Transverse colon (tissue), 4 donors: ENCODE data around the gene BRF1. TPM values are rescaled to one million over a fixed set of nuclear protein-coding genes. Genes with fewer than 3 reads are reported as not detected.
A peak's percentile ranks its signal among the peaks of the same experiment; 100 is the strongest.

Experiments
- DNase-seq: peaks from one replicate; pipeline ENCODE4 v3.0.0-alpha.2; 2019
- H3K27ac ChIP-seq, 4 donors: fragments of 200-600 bp; sonication (generic); 2 replicates each; pipeline ENCODE4 v1.5.1; 2016 to 2018; ENCODE audit warnings: inconsistent platforms in 4 of 4
- H3K27me3 ChIP-seq: fragments of 200-600 bp; sonication (generic); 2 replicates; pipeline ENCODE4 v1.5.1; 2017; ENCODE audit warnings: inconsistent platforms
- H3K36me3 ChIP-seq, 4 donors: fragments of 200-600 bp; sonication (generic); 2 replicates each; pipeline ENCODE4 v1.5.1; 2017 to 2019; ENCODE audit warnings: inconsistent platforms in 4 of 4
- H3K4me1 ChIP-seq, 4 donors: fragments of 200-600 bp; sonication (generic); 2 replicates each; pipeline ENCODE4 v1.5.1; 2017 to 2020; ENCODE audit warnings: inconsistent platforms in 4 of 4
- H3K4me3 ChIP-seq, 4 donors: fragments of 200-600 bp; sonication (generic); 1 replicate in 1 of 4; 2 replicates in 3 of 4; pipeline versions ENCODE4 v1.5.1 to v1.6.1; 2017 to 2019; ENCODE audit warnings: inconsistent platforms in 4 of 4
- H3K9me3 ChIP-seq, 2 donors: fragments of 200-600 bp; sonication (generic); 2 replicates each; pipeline ENCODE4 v1.5.1; 2017 to 2019; ENCODE audit warnings: inconsistent platforms in 2 of 2
- CTCF ChIP-seq, 5 experiments: fragments of 200-600 bp in 3 of 5; fragments of 450-650 bp in 2 of 5; sonication (generic) in 3 of 5; IDR thresholded peaks; 1 replicate in 2 of 5; 2 replicates in 3 of 5; pipeline ENCODE4 v1.5.1; 2016 to 2017; ENCODE audit warnings: antibody characterized with exemption in 5 of 5, inconsistent platforms in 3 of 5, mild to moderate bottlenecking in 2 of 5, moderate library complexity in 1 of 5
- EP300 ChIP-seq: sonication (generic); formaldehyde crosslinking; IDR thresholded peaks from one replicate; pipeline ENCODE4 v1.6.1; 2017; ENCODE audit warnings: antibody characterized with exemption, low read depth
- POLR2A ChIP-seq: fragments of 450-650 bp; IDR thresholded peaks from one replicate; pipeline ENCODE4 v1.6.1; 2016; ENCODE audit warnings: antibody characterized with exemption, mild to moderate bottlenecking, moderate library complexity
- POLR2AphosphoS5 ChIP-seq, 3 donors: sonication (generic); formaldehyde crosslinking; IDR thresholded peaks; one replicate each; pipeline ENCODE4 v1.6.1; 2016; ENCODE audit warnings: antibody characterized with exemption in 3 of 3
- WGBS, 2 donors: methylation state at CpG; one replicate each; pipeline ENCODE4 v1.1.5; 2018; ENCODE audit warnings: low coverage in 1 of 2; 5-methylcytosine and 5-hydroxymethylcytosine counted together
- in situ Hi-C, 4 donors: fragments of 200-750 bp; cut with MboI; loops; one replicate each; pipeline versions ENCODE4 v1.15.0 to v1.15.1; 2017; ENCODE audit warnings: low sequenced_read_pairs in 3 of 4, low pct_ligation_motif_present in 1 of 4, low pct_unique_long_range_greater_than_20kb in 1 of 4
- intact Hi-C: fragments of 100-400 bp; cut with DNase I; formaldehyde crosslinking; loops from one replicate; pipeline ENCODE4 v1.15.1; 2023; ENCODE audit warnings: low total_unique reads
- total RNA-seq, 4 donors: library from RNA; depleted of rRNA; stranded (reverse); fragments of >200 nt; gene quantifications; one replicate each; pipeline ENCODE4 v1.1.0, GENCODE V29; 2016

The BRF1 gene
- total RNA-seq, 4 donors from 2014 or later = 36.2 to 93.9 (median 62.6) TPM

DNA sequence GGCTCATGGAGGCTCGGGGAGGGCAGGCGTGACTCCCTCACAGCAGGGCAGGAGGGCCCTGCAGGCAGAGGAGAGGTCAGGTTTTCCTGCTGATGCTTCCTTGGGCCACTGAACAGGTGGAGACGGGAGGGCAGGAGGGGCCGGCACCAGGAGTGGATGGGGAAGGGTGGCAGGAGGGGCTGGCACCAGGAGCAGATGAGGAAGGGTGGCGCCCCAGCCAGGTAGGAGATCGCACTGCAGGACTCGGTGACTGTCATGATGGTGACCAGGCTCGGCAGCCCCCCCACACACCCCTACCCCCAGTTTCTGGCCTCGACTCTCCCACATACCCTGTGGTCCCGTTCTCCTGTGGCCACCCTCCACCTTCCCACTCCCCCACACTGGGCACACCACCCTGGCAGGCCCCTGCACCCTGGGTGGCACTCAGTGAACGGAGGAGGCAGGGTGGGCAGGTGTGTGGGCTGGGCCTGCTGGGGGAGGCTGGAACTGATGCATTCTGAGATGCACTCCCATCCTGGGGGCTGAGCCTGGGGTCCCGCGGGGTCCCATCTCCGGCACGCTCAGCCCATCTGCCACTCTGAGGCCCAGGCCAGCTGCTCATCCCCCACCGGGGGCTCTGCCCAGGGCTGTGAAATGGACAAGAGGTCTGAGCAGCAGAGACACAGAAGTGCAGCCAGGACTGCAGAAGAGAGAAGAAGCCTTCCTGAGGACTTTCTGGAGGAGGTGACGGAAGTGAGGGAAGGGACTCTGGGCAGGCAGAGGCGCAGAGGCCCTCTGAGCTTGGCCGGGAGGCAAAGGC, 122.5 kb downstream of the BRF1 start:
- in situ Hi-C loops = no loop called here
- TF ChIP-seq POLR2A (no peak), POLR2AphosphoS5 (IDR thresholded peaks at IDR 0.05) (no peak)
- WGBS, 2 donors = 90 to 100% methylated on average over 2 to 18 of the region's 19 CpGs
- DNase-seq = no peak
- H3K36me3 ChIP-seq = no peaks in the 10 kb centered on the region
- no peak overlapping the region for H3K27ac ChIP-seq
- H3K4me1 ChIP-seq = peaks cover 6 to 15% (median 11%) of the 10 kb centered on the region in 4 donors
- no peak overlapping the region for H3K4me3 ChIP-seq
- intact Hi-C loops = no loop called here
- no peaks in the 10 kb centered on the region for H3K27me3 ChIP-seq
- H3K9me3 ChIP-seq = no peaks in the 10 kb centered on the region

GRCh38 chr14:105177082-105177481, 123.7 kb downstream of the BRF1 start:
- in situ Hi-C loops (no loop called here), intact Hi-C loops (no loop called here)
- Histone ChIP-seq H3K9me3 (no peaks in the 10 kb centered on the region), H3K4me1 (peaks cover 6 to 15% (median 11%) of the 10 kb centered on the region in 4 donors), H3K27ac (no peak overlapping the region), H3K27me3 (no peaks in the 10 kb centered on the region), H3K4me3 (no peak overlapping the region), H3K36me3 (no peaks in the 10 kb centered on the region)
- DNase-seq = no peak
- WGBS, 2 donors = 89% methylated on average over 11 of the region's 11 CpGs; no CpG with 5 or more reads in 1 of the 2 donors
- TF ChIP-seq POLR2A = no peak
- TF ChIP-seq EP300 = no peak
- no peak for TF ChIP-seq POLR2AphosphoS5 (IDR thresholded peaks at IDR 0.05)
- no peak for TF ChIP-seq CTCF (IDR thresholded peaks at IDR 0.05)

DNA sequence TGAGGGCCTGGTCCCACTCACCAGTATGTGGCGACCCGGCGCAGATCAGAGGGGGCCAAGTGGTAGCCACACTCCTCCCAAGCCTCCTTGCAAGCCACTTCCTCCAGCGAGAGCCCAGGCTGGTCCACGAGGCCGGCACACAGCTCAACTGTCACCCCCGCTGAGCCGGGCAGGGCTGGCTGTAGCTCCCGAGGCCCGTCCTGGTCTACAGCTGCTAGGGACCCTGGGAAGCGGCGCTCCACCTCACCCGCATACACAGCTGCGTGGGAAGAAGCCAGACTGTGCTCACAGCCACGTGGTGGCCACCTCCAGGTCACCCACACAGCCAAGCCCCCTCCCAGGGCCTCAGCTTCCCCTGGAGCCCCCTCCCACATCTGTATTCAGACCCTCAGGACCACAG, 124.3 kb downstream of the BRF1 start:
- peaks cover 6 to 12% (median 10%) of the 10 kb centered on the region in 4 donors for H3K4me1 ChIP-seq
- H3K9me3 ChIP-seq = no peaks in the 10 kb centered on the region
- 87% methylated on average over 10 of the region's 15 CpGs; no CpG with 5 or more reads in 1 of the 2 donors for WGBS, 2 donors
- no peak for DNase-seq
- no peak overlapping the region for H3K4me3 ChIP-seq
- no peaks in the 10 kb centered on the region for H3K27me3 ChIP-seq
- in situ Hi-C loops (no loop called here), intact Hi-C loops (no loop called here)
- no peak for TF ChIP-seq EP300
- no peak for TF ChIP-seq CTCF (IDR thresholded peaks at IDR 0.05)
- TF ChIP-seq POLR2A = no peak
- TF ChIP-seq POLR2AphosphoS5 (IDR thresholded peaks at IDR 0.05) = no peak
- H3K36me3 ChIP-seq = no peaks in the 10 kb centered on the region
- no peak overlapping the region for H3K27ac ChIP-seq

DNA sequence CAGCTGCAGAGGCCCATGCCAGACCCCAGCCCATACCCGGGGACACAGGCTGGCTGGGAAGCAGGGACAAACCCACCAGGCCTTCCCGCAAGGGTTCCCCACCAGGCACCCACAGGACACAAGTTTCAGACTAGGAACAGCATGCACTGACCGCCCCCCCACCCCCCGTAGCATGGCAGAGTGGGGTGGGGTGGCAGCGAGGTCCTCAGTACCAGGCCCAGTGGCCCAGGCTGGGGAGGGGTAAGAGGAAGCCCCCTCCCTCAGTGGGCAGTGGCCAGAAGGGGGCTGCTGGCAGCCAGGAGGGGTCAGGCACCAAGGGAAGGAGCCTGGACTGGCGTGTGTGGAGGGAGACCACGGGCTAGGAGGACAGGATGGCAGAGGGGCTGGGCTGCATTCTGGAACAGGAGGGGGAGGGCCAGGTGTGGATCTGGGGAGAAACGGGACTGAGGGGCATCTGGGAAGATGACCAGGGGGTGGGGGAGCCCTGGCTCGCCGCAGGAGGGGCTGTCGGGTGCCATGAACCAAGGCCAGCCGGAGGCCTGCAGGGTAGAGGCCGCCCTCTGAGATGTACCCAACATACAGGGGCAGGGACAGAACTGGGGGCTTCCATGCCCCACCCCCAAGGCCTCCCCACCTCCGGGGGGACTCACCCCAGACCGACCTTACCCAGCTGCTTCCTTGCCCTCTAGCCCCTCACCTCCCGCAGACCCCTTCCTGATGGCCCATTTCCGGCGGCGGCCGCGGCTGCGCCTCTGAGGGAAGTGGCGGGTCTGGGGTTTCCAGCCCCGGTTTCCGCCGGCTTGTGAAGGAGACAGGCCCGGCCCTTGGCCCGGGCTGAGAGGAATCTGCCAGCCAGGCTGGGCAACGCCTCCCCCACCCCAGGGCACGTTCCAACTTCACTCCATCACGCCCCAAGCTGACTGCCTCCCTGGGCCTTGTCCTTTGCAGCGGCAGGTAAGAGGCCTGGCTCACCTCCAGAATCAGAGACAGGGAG, 126.6 kb downstream of the BRF1 start:
- in situ Hi-C loops = no loop called here
- Histone ChIP-seq H3K9me3 (no peaks in the 10 kb centered on the region), H3K27ac (no peak overlapping the region), H3K36me3 (no peaks in the 10 kb centered on the region), H3K4me3 (no peak overlapping the region), H3K27me3 (peaks cover 18% of the 10 kb centered on the region), H3K4me1 (peaks cover 0 to 9% (median 3%) of the 10 kb centered on the region in 4 donors)
- DNase-seq = peak; percentile 33
- TF ChIP-seq EP300 = no peak
- no peak for TF ChIP-seq CTCF (IDR thresholded peaks at IDR 0.05)
- TF ChIP-seq POLR2A = no peak
- no peak for TF ChIP-seq POLR2AphosphoS5 (IDR thresholded peaks at IDR 0.05)
- intact Hi-C loops = no loop called here
- 73% methylated on average over 30 of the region's 32 CpGs; no CpG with 5 or more reads in 1 of the 2 donors for WGBS, 2 donors
